ENCODE results near the gene FSD1. TPM values are rescaled to one million over a fixed set of nuclear protein-coding genes. Genes with fewer than 3 reads are reported as not detected.

FSD1 gene
- total RNA-seq, 1 experiment from 2014 or later, result not detected

- H2AFZ ChIP-seq, result no peak overlapping the region
- H4K20me1 ChIP-seq (ENCODE audit: insufficient read depth), result no peaks in the 10 kb centered on the region
- H3K9me3 ChIP-seq (ENCODE audit: insufficient read depth, low read depth), result no peaks in the 10 kb centered on the region
- H3K4me2 ChIP-seq, result no peak overlapping the region
- CTCF ChIA-PET, result no interaction called here
- DNase-seq, result no peak
- H3K4me3 ChIP-seq, result no peak overlapping the region
- no peaks in the 10 kb centered on the region for H3F3A ChIP-seq (ENCODE audit: insufficient read depth, low read depth)
- no peaks in the 10 kb centered on the region for H3K27me3 ChIP-seq (ENCODE audit: insufficient read depth, low read depth)
- H3K9me2 ChIP-seq (ENCODE audit: insufficient read depth), result no peaks in the 10 kb centered on the region
- TF ChIP-seq, protein P1, sequence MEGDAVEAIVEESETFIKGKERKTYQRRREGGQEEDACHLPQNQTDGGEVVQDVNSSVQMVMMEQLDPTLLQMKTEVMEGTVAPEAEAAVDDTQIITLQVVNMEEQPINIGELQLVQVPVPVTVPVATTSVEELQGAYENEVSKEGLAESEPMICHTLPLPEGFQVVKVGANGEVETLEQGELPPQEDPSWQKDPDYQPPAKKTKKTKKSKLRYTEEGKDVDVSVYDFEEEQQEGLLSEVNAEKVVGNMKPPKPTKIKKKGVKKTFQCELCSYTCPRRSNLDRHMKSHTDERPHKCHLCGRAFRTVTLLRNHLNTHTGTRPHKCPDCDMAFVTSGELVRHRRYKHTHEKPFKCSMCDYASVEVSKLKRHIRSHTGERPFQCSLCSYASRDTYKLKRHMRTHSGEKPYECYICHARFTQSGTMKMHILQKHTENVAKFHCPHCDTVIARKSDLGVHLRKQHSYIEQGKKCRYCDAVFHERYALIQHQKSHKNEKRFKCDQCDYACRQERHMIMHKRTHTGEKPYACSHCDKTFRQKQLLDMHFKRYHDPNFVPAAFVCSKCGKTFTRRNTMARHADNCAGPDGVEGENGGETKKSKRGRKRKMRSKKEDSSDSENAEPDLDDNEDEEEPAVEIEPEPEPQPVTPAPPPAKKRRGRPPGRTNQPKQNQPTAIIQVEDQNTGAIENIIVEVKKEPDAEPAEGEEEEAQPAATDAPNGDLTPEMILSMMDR (conservative IDR thresholded peaks at IDR 0.05), result no peak
- TF ChIP-seq EZH2 (IDR thresholded peaks at IDR 0.05; ENCODE audit: low read depth), result no peak
- no peak overlapping the region for H3K27ac ChIP-seq
- BruUV-seq (replicated peaks), result no TSS peak
- H3K4me1 ChIP-seq (replicated peaks; ENCODE audit: insufficient read depth), result no peaks in the 10 kb centered on the region
- H3K36me3 ChIP-seq (ENCODE audit: low read depth), result no peaks in the 10 kb centered on the region
- H3K79me2 ChIP-seq (ENCODE audit: low read depth), result no peaks in the 10 kb centered on the region
- POLR2A ChIA-PET (ENCODE audit: unreplicated experiment), result no interaction called here
- intact Hi-C loops (cut with micrococcal nuclease; ENCODE audit: unreplicated experiment), result no loop called here
Observed at GRCh38 chr19:4366666-4367335, 62.4 kb downstream of the FSD1 start.

- H3K27me3 ChIP-seq (ENCODE audit: insufficient read depth, low read depth), result no peaks in the 10 kb centered on the region
- no peaks in the 10 kb centered on the region for H3F3A ChIP-seq (ENCODE audit: insufficient read depth, low read depth)
- BruUV-seq (replicated peaks), result no TSS peak
- no peak overlapping the region for H2AFZ ChIP-seq
- no peaks in the 10 kb centered on the region for H3K4me1 ChIP-seq (replicated peaks; ENCODE audit: insufficient read depth)
- ChIA-PET POLR2A (ENCODE audit: unreplicated experiment) (no interaction called here), CTCF (no interaction called here)
- no peak for DNase-seq
- H3K36me3 ChIP-seq (ENCODE audit: low read depth), result no peaks in the 10 kb centered on the region
- H3K79me2 ChIP-seq (ENCODE audit: low read depth), result peaks cover 1% of the 10 kb centered on the region; the same call in 1 of the 2 replicates
- H4K20me1 ChIP-seq (ENCODE audit: insufficient read depth), result no peaks in the 10 kb centered on the region
- H3K9me3 ChIP-seq (ENCODE audit: insufficient read depth, low read depth), result no peaks in the 10 kb centered on the region
- no peak overlapping the region for H3K4me2 ChIP-seq
- intact Hi-C loops (cut with micrococcal nuclease; ENCODE audit: unreplicated experiment), result no loop called here
- no peak for TF ChIP-seq EZH2 (IDR thresholded peaks at IDR 0.05; ENCODE audit: low read depth)
- TF ChIP-seq, protein P1 (conservative IDR thresholded peaks at IDR 0.05), result no peak
- H3K4me3 ChIP-seq, result no peak overlapping the region
- no peak overlapping the region for H3K27ac ChIP-seq
- no peaks in the 10 kb centered on the region for H3K9me2 ChIP-seq (ENCODE audit: insufficient read depth)
Observed at GRCh38 chr19:4367336-4367723, 62.9 kb downstream of the FSD1 start.

DNA sequence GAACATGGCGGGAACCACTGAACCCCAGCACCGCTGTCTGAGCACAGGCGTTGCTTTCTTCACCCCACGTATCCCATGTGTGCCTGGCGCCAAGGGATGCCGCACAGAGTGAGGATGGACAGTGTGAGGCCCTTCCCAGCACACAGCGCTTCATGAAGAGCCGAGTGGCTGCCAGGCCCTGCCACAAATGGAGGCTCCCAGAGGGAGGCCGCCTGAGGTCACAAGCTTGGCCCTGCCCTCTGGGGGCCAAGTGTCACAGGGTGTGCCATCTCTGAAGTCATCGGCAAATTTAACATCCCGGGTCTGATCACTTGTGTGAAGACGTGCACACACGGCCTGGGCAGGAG is 63.4 kb downstream of the FSD1 start:
- Histone ChIP-seq H3K4me1 (replicated peaks; ENCODE audit: insufficient read depth) (no peaks in the 10 kb centered on the region), H3K36me3 (ENCODE audit: low read depth) (no peaks in the 10 kb centered on the region), H3K4me2 (no peak overlapping the region), H3K9me2 (ENCODE audit: insufficient read depth) (no peaks in the 10 kb centered on the region), H3K9me3 (ENCODE audit: insufficient read depth, low read depth) (no peaks in the 10 kb centered on the region), H4K20me1 (ENCODE audit: insufficient read depth) (no peaks in the 10 kb centered on the region), H3K27me3 (ENCODE audit: insufficient read depth, low read depth) (no peaks in the 10 kb centered on the region), H2AFZ (no peak overlapping the region), H3K79me2 (ENCODE audit: low read depth) (peaks cover 5% of the 10 kb centered on the region; the same call in 1 of the 2 replicates), H3K4me3 (no peak overlapping the region), H3F3A (ENCODE audit: insufficient read depth, low read depth) (no peaks in the 10 kb centered on the region), H3K27ac (no peak overlapping the region)
- no peak for TF ChIP-seq EZH2 (IDR thresholded peaks at IDR 0.05; ENCODE audit: low read depth)
- TF ChIP-seq, protein P1 (conservative IDR thresholded peaks at IDR 0.05), result no peak
- intact Hi-C loops (cut with micrococcal nuclease; ENCODE audit: unreplicated experiment), result no loop called here
- ChIA-PET CTCF (no interaction called here), POLR2A (ENCODE audit: unreplicated experiment) (no interaction called here)
- DNase-seq, result no peak
- BruUV-seq (replicated peaks), result no TSS peak

Measured in PC-9 (cell line).